ENCODE measurements around the gene SNORC. TPM values are rescaled to one million over a fixed set of nuclear protein-coding genes. Genes with fewer than 3 reads are reported as not detected.

Gene SNORC
- total and polyA plus RNA-seq, 4 donors = 2.4 to 12.3 (median 6.6) TPM

DNA sequence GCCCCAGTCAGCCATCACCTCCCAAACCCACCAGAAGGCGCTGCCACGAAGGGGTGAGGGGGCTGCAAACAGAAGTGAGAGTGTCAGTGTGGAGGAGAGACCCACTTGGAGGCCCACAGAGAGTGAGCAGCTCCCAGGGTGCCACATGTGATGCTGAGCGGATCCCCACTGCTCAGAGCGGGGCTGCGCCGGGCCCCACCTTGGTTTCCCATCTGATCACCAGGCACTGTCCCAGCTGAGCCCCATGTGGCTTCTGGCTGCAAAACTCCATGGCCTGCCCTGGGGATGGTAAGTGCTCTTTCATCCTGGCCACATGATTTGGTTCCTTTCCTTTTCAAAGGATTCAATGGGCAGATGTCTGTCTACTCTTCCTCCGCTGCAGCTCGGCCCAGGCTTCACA lies 23.8 kb downstream of the SNORC start:
- H3K4me1 ChIP-seq (ENCODE audit: control insufficient read depth in 4 of 4, insufficient read depth in 4 of 4, low read length in 3 of 4) = no peaks in the 10 kb centered on the region
- H3K9me3 ChIP-seq (ENCODE audit: control insufficient read depth in 4 of 4, low read length in 3 of 4) = no peaks in the 10 kb centered on the region
- no peak overlapping the region for H3K27ac ChIP-seq (ENCODE audit: low read depth in 1 of 2, low read length in 2 of 2)
- H3K4me3 ChIP-seq (ENCODE audit: low read depth in 1 of 3, low read length in 3 of 3) = no peak overlapping the region
- TF ChIP-seq FOXA1 (IDR thresholded peaks at IDR 0.05) (no peak), EGR1 (IDR thresholded peaks at IDR 0.05; ENCODE audit: low read depth in 2 of 2) (no peak), SP1 (IDR thresholded peaks at IDR 0.05) (no peak), TAF1 (conservative IDR thresholded peaks at IDR 0.05) (no peak), JUND (IDR thresholded peaks at IDR 0.05) (no peak), FOXA2 (IDR thresholded peaks at IDR 0.05) (no peak), YY1 (IDR thresholded peaks at IDR 0.05) (no peak), HNF4G (IDR thresholded peaks at IDR 0.05) (no peak), GABPA (IDR thresholded peaks at IDR 0.05 in 1 of 2, conservative IDR thresholded peaks at IDR 0.05 in 1 of 2) (no peak), NR2F2 (IDR thresholded peaks at IDR 0.05) (no peak), RXRA (IDR thresholded peaks at IDR 0.05) (no peak), RAD21 (IDR thresholded peaks at IDR 0.05) (no peak), HNF4A (conservative IDR thresholded peaks at IDR 0.05) (no peak)
- TF ChIP-seq, protein P1, sequence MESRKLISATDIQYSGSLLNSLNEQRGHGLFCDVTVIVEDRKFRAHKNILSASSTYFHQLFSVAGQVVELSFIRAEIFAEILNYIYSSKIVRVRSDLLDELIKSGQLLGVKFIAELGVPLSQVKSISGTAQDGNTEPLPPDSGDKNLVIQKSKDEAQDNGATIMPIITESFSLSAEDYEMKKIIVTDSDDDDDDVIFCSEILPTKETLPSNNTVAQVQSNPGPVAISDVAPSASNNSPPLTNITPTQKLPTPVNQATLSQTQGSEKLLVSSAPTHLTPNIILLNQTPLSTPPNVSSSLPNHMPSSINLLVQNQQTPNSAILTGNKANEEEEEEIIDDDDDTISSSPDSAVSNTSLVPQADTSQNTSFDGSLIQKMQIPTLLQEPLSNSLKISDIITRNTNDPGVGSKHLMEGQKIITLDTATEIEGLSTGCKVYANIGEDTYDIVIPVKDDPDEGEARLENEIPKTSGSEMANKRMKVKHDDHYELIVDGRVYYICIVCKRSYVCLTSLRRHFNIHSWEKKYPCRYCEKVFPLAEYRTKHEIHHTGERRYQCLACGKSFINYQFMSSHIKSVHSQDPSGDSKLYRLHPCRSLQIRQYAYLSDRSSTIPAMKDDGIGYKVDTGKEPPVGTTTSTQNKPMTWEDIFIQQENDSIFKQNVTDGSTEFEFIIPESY (IDR thresholded peaks at IDR 0.05) = no peak
- TF ChIP-seq, protein P2, sequence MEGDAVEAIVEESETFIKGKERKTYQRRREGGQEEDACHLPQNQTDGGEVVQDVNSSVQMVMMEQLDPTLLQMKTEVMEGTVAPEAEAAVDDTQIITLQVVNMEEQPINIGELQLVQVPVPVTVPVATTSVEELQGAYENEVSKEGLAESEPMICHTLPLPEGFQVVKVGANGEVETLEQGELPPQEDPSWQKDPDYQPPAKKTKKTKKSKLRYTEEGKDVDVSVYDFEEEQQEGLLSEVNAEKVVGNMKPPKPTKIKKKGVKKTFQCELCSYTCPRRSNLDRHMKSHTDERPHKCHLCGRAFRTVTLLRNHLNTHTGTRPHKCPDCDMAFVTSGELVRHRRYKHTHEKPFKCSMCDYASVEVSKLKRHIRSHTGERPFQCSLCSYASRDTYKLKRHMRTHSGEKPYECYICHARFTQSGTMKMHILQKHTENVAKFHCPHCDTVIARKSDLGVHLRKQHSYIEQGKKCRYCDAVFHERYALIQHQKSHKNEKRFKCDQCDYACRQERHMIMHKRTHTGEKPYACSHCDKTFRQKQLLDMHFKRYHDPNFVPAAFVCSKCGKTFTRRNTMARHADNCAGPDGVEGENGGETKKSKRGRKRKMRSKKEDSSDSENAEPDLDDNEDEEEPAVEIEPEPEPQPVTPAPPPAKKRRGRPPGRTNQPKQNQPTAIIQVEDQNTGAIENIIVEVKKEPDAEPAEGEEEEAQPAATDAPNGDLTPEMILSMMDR (IDR thresholded peaks at IDR 0.05; ENCODE audit: low read depth, low read length, missing input control) = no peak
- TF ChIP-seq, protein P3, sequence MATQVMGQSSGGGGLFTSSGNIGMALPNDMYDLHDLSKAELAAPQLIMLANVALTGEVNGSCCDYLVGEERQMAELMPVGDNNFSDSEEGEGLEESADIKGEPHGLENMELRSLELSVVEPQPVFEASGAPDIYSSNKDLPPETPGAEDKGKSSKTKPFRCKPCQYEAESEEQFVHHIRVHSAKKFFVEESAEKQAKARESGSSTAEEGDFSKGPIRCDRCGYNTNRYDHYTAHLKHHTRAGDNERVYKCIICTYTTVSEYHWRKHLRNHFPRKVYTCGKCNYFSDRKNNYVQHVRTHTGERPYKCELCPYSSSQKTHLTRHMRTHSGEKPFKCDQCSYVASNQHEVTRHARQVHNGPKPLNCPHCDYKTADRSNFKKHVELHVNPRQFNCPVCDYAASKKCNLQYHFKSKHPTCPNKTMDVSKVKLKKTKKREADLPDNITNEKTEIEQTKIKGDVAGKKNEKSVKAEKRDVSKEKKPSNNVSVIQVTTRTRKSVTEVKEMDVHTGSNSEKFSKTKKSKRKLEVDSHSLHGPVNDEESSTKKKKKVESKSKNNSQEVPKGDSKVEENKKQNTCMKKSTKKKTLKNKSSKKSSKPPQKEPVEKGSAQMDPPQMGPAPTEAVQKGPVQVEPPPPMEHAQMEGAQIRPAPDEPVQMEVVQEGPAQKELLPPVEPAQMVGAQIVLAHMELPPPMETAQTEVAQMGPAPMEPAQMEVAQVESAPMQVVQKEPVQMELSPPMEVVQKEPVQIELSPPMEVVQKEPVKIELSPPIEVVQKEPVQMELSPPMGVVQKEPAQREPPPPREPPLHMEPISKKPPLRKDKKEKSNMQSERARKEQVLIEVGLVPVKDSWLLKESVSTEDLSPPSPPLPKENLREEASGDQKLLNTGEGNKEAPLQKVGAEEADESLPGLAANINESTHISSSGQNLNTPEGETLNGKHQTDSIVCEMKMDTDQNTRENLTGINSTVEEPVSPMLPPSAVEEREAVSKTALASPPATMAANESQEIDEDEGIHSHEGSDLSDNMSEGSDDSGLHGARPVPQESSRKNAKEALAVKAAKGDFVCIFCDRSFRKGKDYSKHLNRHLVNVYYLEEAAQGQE (IDR thresholded peaks at IDR 0.05) = no peak
- TF ChIP-seq, protein P4, sequence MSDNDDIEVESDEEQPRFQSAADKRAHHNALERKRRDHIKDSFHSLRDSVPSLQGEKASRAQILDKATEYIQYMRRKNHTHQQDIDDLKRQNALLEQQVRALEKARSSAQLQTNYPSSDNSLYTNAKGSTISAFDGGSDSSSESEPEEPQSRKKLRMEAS (IDR thresholded peaks at IDR 0.05) = no peak
- TF ChIP-seq, protein P5, sequence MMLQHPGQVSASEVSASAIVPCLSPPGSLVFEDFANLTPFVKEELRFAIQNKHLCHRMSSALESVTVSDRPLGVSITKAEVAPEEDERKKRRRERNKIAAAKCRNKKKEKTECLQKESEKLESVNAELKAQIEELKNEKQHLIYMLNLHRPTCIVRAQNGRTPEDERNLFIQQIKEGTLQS (IDR thresholded peaks at IDR 0.05) = no peak
- peaks cover 2 to 28% (median 6%) of the 10 kb centered on the region in 4 donors for H3K36me3 ChIP-seq (ENCODE audit: control insufficient read depth in 4 of 4, insufficient read depth in 3 of 4, low read depth in 1 of 4, low read length in 3 of 4)
- no peak overlapping the region for H3K9ac ChIP-seq (ENCODE audit: low read depth in 1 of 2, low read length in 2 of 2)
- DNase-seq (ENCODE audit: low spot score) = no peak
- WGBS = 97% methylated on average over 8 of the region's 8 CpGs
- no peaks in the 10 kb centered on the region for H3K27me3 ChIP-seq (ENCODE audit: control insufficient read depth in 4 of 4, insufficient read depth in 4 of 4, low read length in 3 of 4)

Data from liver (tissue), 9 donors.